ENCODE data around the gene FETUB.

Gene FETUB

GRCh38 chr3:186646106-186646505, 5.9 kb downstream of the FETUB start:
- no peak for FAIRE-seq
- no peak for TF ChIP-seq CTCF (IDR thresholded peaks at IDR 0.05; ENCODE audit: insufficient read depth, missing control alignments)
- DNase-seq (ENCODE audit: insufficient read length, low spot score): no peak

GRCh38 chr3:186646841-186647240, 6.6 kb downstream of the FETUB start:
- FAIRE-seq (no peak), DNase-seq (ENCODE audit: insufficient read length, low spot score) (no peak)
- TF ChIP-seq CTCF (IDR thresholded peaks at IDR 0.05; ENCODE audit: insufficient read depth, missing control alignments): no peak

GRCh38 chr3:186648851-186649250, 8.7 kb downstream of the FETUB start:
- TF ChIP-seq CTCF (IDR thresholded peaks at IDR 0.05; ENCODE audit: insufficient read depth, missing control alignments): no peak
- FAIRE-seq: no peak
- DNase-seq (ENCODE audit: insufficient read length, low spot score): no peak

- FAIRE-seq (no peak), DNase-seq (ENCODE audit: insufficient read length, low spot score) (no peak)
- TF ChIP-seq CTCF (IDR thresholded peaks at IDR 0.05; ENCODE audit: insufficient read depth, missing control alignments): no peak
Observed at GRCh38 chr3:186651678-186652215, 11.5 kb downstream of the FETUB start.

- FAIRE-seq (no peak), DNase-seq (ENCODE audit: insufficient read length, low spot score) (no peak)
- no peak for TF ChIP-seq CTCF (IDR thresholded peaks at IDR 0.05; ENCODE audit: insufficient read depth, missing control alignments)
Observed at GRCh38 chr3:186653080-186653707, 13.0 kb downstream of the FETUB start.

GRCh38 chr3:186653984-186654383, 13.8 kb downstream of the FETUB start:
- TF ChIP-seq CTCF (IDR thresholded peaks at IDR 0.05; ENCODE audit: insufficient read depth, missing control alignments): no peak
- FAIRE-seq (no peak), DNase-seq (ENCODE audit: insufficient read length, low spot score) (no peak)

- TF ChIP-seq CTCF (IDR thresholded peaks at IDR 0.05; ENCODE audit: insufficient read depth, missing control alignments): no peak
- DNase-seq (ENCODE audit: insufficient read length, low spot score) (no peak), FAIRE-seq (no peak)
Observed at GRCh38 chr3:186663361-186664118, 23.3 kb downstream of the FETUB start.

All from D721Med (cell line).